PC-9 (cell line): ENCODE data around the gene MTR. TPM values are rescaled to one million over a fixed set of nuclear protein-coding genes. Genes with fewer than 3 reads are reported as not detected.

Experiments used
- BruUV-seq: library from RNA; stranded (reverse); fragments of 400-500 nt; replicated peaks from 2 replicates; lab custom pipeline; 2021; lab: Mats Ljungman, UMichigan
- CTCF ChIA-PET: fragments of 300-600 bp; sonication (Branson Sonifier 250); formaldehyde crosslinking; loops from one replicate; lab custom pipeline; 2022; ENCODE audit warnings: antibody characterized with exemption; lab: Charles Lee
- POLR2A ChIA-PET: fragments of 300-600 bp; sonication (Branson Sonifier 250); formaldehyde crosslinking; loops from one replicate; lab custom pipeline; 2022; ENCODE audit warnings: antibody characterized with exemption; ENCODE audit not compliant: unreplicated experiment; lab: Charles Lee
- DNase-seq, 2 experiments: peaks; one replicate each; pipeline versions ENCODE4 v3.0.0 to v3.0.0-alpha.2; 2015 to 2022; ENCODE audit warnings: mixed read lengths in 1 of 2
- H2AFZ ChIP-seq: fragments of 200-600 bp; sonication (generic); 2 replicates; pipeline ENCODE4 v1.8.1; 2017; ENCODE audit warnings: antibody characterized with exemption
- H3F3A ChIP-seq: fragments of 200-600 bp; sonication (generic); 2 replicates; pipeline ENCODE4 v1.8.1; 2017; ENCODE audit warnings: antibody characterized with exemption, mild to moderate bottlenecking, low read depth; ENCODE audit not compliant: insufficient read depth
- H3K27ac ChIP-seq: fragments of 200-600 bp; sonication (generic); 2 replicates; pipeline ENCODE4 v1.6.1; 2016; ENCODE audit warnings: mixed run types
- H3K27me3 ChIP-seq: fragments of 200-600 bp; sonication (generic); 2 replicates; pipeline ENCODE4 v1.6.1; 2016; ENCODE audit warnings: low read depth, mixed run types; ENCODE audit not compliant: insufficient read depth
- H3K36me3 ChIP-seq: fragments of 200-600 bp; sonication (generic); 2 replicates; pipeline ENCODE4 v1.6.1; 2016; ENCODE audit warnings: low read depth, mixed run types
- H3K4me1 ChIP-seq: fragments of 200-600 bp; sonication (generic); replicated peaks from 2 replicates; pipeline ENCODE4 v1.6.1; 2016; ENCODE audit warnings: mixed run types; ENCODE audit not compliant: insufficient read depth
- H3K4me2 ChIP-seq: fragments of 200-600 bp; sonication (generic); 2 replicates; pipeline ENCODE4 v1.6.1; 2017; ENCODE audit warnings: mixed run types
- H3K4me3 ChIP-seq: fragments of 200-600 bp; sonication (generic); 2 replicates; pipeline ENCODE4 v1.6.1; 2016; ENCODE audit warnings: mixed run types
- H3K79me2 ChIP-seq: fragments of 200-600 bp; sonication (generic); 2 replicates; pipeline ENCODE4 v1.6.1; 2017; ENCODE audit warnings: low read depth, mixed run types
- H3K9me2 ChIP-seq: fragments of 200-600 bp; sonication (generic); 2 replicates; pipeline ENCODE4 v1.8.1; 2017; ENCODE audit warnings: mild to moderate bottlenecking; ENCODE audit not compliant: insufficient read depth
- H3K9me3 ChIP-seq: fragments of 200-600 bp; sonication (generic); 2 replicates; pipeline ENCODE4 v1.8.1; 2016; ENCODE audit warnings: low read depth; ENCODE audit not compliant: insufficient read depth
- H4K20me1 ChIP-seq: fragments of 200-600 bp; sonication (generic); 2 replicates; pipeline ENCODE4 v1.8.1; 2017; ENCODE audit not compliant: insufficient read depth
- CTCF ChIP-seq: fragments of 200-600 bp; sonication (generic); conservative IDR thresholded peaks from 2 replicates; pipeline ENCODE4 v1.6.1; 2017; ENCODE audit warnings: mixed run types, antibody characterized with exemption, mild to moderate bottlenecking, moderate library complexity
- EZH2 ChIP-seq: fragments of 200-600 bp; sonication (generic); IDR thresholded peaks from 2 replicates; pipeline ENCODE4 v1.8.0; 2017; ENCODE audit warnings: antibody characterized with exemption, low read depth
- intact Hi-C: fragments of 100-400 bp; cut with micrococcal nuclease; formaldehyde crosslinking; loops from one replicate; pipeline ENCODE4 v1.10.0; 2022; ENCODE audit not compliant: unreplicated experiment
- total RNA-seq: library from RNA; stranded (reverse); gene quantifications from 2 replicates; pipeline ENCODE4 v1.2.3, GENCODE V29; 2021

Gene MTR
- total RNA-seq, 1 experiment from 2014 or later = 20.9 TPM

DNA sequence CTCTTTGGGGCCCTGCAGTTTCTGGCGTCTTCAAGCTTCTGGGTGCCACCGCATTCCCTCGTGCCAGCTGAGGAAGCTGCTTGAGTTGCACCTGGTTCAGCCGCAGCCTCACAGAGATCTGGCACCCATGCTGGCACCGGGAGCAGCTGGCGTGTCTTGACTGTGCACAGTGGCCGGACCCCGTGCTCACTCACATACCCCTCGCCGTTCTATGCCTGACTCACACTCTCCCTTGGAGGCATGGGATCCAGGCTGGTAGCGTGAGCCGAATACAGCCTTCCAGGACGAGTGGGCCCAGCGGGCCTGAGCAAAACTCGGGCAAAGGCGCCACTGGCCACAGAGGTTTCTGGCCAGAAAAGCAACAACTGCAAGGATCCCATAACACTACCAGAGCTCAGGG lies 8.6 kb upstream of the MTR start:
- no peaks in the 10 kb centered on the region; the same call in 1 of the 2 replicates for H4K20me1 ChIP-seq
- intact Hi-C loops = no loop called here
- H3K4me3 ChIP-seq = no peak overlapping the region
- CTCF ChIA-PET = no interaction called here
- peaks cover 57% of the 10 kb centered on the region for H3K27me3 ChIP-seq
- no peaks in the 10 kb centered on the region for H3K4me1 ChIP-seq
- BruUV-seq = no TSS peak
- POLR2A ChIA-PET = interaction anchor here (0.7 kb wide), 1 partner anchor 289 kb away, joined by 4 read pairs; no protein-coding TSS in a partner anchor
- TF ChIP-seq CTCF (no peak), EZH2 (no peak)
- no peaks in the 10 kb centered on the region for H3F3A ChIP-seq
- no peak for DNase-seq
- no peak overlapping the region for H3K4me2 ChIP-seq
- no peaks in the 10 kb centered on the region for H3K9me3 ChIP-seq
- no peak overlapping the region for H3K27ac ChIP-seq
- H3K9me2 ChIP-seq = no peaks in the 10 kb centered on the region; the same call in 1 of the 2 replicates
- no peak overlapping the region for H2AFZ ChIP-seq
- no peaks in the 10 kb centered on the region for H3K79me2 ChIP-seq
- no peaks in the 10 kb centered on the region for H3K36me3 ChIP-seq

GRCh38 chr1:236794585-236795034 lies 482 bp upstream of the MTR start:
- Histone ChIP-seq H3K79me2 (peaks cover 10% of the 10 kb centered on the region; the same call in 1 of the 2 replicates), H3K27ac (no peak overlapping the region), H3K4me3 (peak overlapping the region; percentile 86), H3F3A (no peaks in the 10 kb centered on the region), H4K20me1 (no peaks in the 10 kb centered on the region), H3K4me2 (peak overlapping the region; percentile 96), H2AFZ (peak overlapping the region; percentile 94), H3K36me3 (no peaks in the 10 kb centered on the region), H3K9me3 (no peaks in the 10 kb centered on the region), H3K9me2 (no peaks in the 10 kb centered on the region), H3K4me1 (peaks cover 5% of the 10 kb centered on the region; the same call in 1 of the 2 replicates), H3K27me3 (peaks cover 25% of the 10 kb centered on the region)
- TF ChIP-seq EZH2 = no peak
- no peak for TF ChIP-seq CTCF
- intact Hi-C loops = loop anchor here (10.0 kb wide), 1 partner anchor 190 kb away; the partner anchor contains the start of gene HEATR1
- CTCF ChIA-PET = interaction anchor here (0.8 kb wide), 1 partner anchor 35 kb away, joined by 4 read pairs; no protein-coding TSS in a partner anchor
- no TSS peak for BruUV-seq
- POLR2A ChIA-PET = interaction anchor here (0.6 to 0.9 kb wide), 3 partner anchors 178 to 1290 kb away, joined by 3 to 7 read pairs (median 3); partner anchors contain the start of gene B3GALNT2
- DNase-seq = no peak

GRCh38 chr1:236795757-236796667 lies 920 bp downstream of the MTR start:
- peaks cover 10% of the 10 kb centered on the region; the same call in 1 of the 2 replicates for H3K79me2 ChIP-seq
- H3K4me3 ChIP-seq = peak overlapping the region; percentile 86
- TF ChIP-seq CTCF (no peak), EZH2 (no peak)
- no peaks in the 10 kb centered on the region for H3K36me3 ChIP-seq
- no TSS peak for BruUV-seq
- intact Hi-C loops = loop anchor here (10.0 kb wide), 1 partner anchor 191 kb away; the partner anchor contains the start of gene HEATR1
- no peaks in the 10 kb centered on the region for H3F3A ChIP-seq
- ChIA-PET CTCF (no interaction called here), POLR2A (interaction anchor here (0.6 kb wide), 1 partner anchor 61 kb away, joined by 3 read pairs; no protein-coding TSS in a partner anchor)
- H4K20me1 ChIP-seq = no peaks in the 10 kb centered on the region; the same call in 1 of the 2 replicates
- H3K4me2 ChIP-seq = peak overlapping the region; percentile 96
- H3K9me2 ChIP-seq = no peaks in the 10 kb centered on the region
- DNase-seq = peak in 1 of 2 experiments; percentile 53
- H3K27me3 ChIP-seq = peaks cover 17% of the 10 kb centered on the region
- H3K27ac ChIP-seq = peak overlapping the region; percentile 51; the same call in 1 of the 2 replicates
- peaks cover 5% of the 10 kb centered on the region; the same call in 1 of the 2 replicates for H3K4me1 ChIP-seq
- H3K9me3 ChIP-seq = no peaks in the 10 kb centered on the region
- H2AFZ ChIP-seq = peak overlapping the region; percentile 94
